ENCODE measurements around the gene MAP2K3. TPM values are rescaled to one million over a fixed set of nuclear protein-coding genes. Genes with fewer than 3 reads are reported as not detected.

MAP2K3 gene
- total and polyA plus RNA-seq, 12 donors: 28.9 to 103 (median 60.4) TPM

DNA sequence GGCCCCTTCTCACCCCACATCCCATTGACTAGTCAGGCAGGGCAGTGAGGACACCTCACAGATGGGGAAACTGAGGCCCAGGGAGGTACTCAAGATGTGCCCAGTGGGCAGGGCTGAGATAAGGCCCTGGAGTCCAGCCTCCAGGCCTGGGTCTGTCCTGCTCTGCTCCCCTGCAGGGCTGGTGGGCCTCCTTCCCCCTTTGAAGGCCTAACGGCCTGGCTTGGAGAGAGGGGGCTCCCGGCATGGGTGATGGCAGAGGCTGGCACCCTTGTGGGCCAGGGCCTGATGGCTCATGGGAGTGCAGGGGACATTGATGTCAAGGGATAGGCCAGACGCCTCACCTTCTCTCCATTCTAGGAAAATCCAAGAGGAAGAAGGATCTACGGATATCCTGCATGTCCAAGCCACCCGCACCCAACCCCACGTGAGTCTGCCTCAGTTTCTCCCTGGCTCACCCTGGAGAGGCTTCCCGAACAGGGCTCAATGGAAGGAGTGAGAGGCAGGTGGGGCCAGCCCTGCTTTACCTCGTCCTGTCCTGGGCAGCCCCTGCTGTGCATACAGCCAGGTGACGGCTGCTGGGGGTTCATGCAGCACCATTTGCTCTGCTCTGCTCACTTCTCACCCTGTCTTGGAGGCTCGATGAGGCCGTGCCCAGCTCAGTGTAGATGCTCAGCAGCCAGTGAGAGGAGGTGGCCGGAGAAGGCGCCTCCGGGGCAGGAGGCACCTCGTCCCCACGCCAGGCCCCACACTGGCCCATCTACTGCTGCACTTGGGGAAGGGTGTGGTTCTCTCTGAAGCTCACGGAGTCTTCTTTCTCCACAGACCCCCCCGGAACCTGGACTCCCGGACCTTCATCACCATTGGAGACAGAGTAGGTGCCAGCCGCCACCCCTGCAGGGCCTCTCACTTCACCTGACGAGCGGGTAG, 13.8 kb downstream of the MAP2K3 start:
- H3K36me3 ChIP-seq: peaks cover 0 to 67% (median 36%) of the 10 kb centered on the region in 9 donors
- DNase-seq (no peak), ATAC-seq (no peak)
- TF ChIP-seq, protein P1, sequence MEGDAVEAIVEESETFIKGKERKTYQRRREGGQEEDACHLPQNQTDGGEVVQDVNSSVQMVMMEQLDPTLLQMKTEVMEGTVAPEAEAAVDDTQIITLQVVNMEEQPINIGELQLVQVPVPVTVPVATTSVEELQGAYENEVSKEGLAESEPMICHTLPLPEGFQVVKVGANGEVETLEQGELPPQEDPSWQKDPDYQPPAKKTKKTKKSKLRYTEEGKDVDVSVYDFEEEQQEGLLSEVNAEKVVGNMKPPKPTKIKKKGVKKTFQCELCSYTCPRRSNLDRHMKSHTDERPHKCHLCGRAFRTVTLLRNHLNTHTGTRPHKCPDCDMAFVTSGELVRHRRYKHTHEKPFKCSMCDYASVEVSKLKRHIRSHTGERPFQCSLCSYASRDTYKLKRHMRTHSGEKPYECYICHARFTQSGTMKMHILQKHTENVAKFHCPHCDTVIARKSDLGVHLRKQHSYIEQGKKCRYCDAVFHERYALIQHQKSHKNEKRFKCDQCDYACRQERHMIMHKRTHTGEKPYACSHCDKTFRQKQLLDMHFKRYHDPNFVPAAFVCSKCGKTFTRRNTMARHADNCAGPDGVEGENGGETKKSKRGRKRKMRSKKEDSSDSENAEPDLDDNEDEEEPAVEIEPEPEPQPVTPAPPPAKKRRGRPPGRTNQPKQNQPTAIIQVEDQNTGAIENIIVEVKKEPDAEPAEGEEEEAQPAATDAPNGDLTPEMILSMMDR (IDR thresholded peaks at IDR 0.05): no peak
- H3K27me3 ChIP-seq: no peaks in the 10 kb centered on the region
- intact Hi-C loops (cut with DNase I): no loop called here
- H3K4me1 ChIP-seq: peaks cover 17 to 47% (median 30%) of the 10 kb centered on the region in 9 donors
- WGBS, 2 donors: 75 to 78% methylated on average over 22 of the region's 22 CpGs
- no peak overlapping the region for H3K27ac ChIP-seq
- no peaks in the 10 kb centered on the region for H3K9me3 ChIP-seq
- H3K4me3 ChIP-seq: no peak overlapping the region

DNA sequence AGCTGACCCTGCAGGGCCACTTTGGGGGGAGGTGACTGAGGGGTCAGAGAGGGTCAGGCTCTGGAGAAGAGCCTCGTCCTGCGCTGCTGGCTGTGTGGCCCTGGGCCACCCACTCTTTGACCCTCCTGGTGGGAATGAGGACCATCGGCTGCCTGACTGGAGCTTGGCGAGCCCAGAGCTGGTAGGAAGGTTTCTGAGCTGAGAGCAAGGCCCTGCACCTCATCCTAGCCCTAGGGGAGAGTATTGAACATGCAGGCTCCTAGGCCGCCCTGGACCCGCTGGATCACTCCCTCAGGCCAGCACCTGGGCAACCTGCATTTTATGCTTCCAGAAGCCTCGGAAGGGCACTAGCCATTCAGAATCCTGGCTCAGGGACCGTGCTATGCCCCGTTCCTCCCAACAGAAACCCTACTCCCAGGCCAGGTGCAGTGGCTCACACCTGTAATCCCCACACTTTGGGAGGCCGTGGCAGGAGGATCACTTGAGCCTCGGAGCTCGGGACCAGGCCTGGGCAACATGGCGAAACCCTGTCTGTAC, 14.5 kb downstream of the MAP2K3 start:
- TF ChIP-seq, protein P1 (IDR thresholded peaks at IDR 0.05): no peak
- no peak overlapping the region for H3K4me3 ChIP-seq
- no peaks in the 10 kb centered on the region for H3K9me3 ChIP-seq
- H3K4me1 ChIP-seq: peaks cover 17 to 46% (median 30%) of the 10 kb centered on the region in 9 donors
- no peak for DNase-seq
- no peak overlapping the region for H3K27ac ChIP-seq
- 57 to 66% methylated on average over 13 of the region's 13 CpGs for WGBS, 2 donors
- no peaks in the 10 kb centered on the region for H3K27me3 ChIP-seq
- peaks cover 6 to 70% (median 43%) of the 10 kb centered on the region in 9 donors for H3K36me3 ChIP-seq
- ATAC-seq: no peak
- intact Hi-C loops (cut with DNase I): no loop called here

DNA sequence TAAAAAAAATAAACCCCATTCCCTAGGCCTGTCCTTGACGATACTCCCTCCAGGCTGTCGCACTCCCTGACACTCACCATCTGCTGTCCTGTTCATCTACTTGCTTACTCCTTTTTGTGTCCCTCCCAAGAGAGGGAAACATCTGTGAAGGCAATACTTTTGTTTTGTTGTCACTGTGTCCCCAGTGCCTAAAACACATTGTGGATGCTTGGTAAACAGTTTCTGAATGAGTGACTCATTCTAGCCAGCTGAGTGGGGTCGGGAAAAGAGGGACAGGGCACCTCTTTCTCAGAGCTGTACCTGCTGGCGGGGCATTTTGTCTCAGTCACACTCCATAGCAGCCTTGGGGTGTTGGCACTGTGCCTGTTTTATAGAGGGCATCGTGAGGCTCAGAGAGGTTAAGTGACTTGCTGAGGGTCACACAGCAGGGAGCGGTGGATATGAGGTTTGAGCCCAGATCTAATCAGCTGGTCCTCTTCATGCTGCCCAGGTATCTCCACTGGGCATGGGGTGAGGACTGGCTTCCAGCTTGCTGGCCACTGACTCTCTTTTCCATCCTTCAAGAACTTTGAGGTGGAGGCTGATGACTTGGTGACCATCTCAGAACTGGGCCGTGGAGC, 15.6 kb downstream of the MAP2K3 start:
- no peak for DNase-seq
- Histone ChIP-seq H3K9me3 (no peaks in the 10 kb centered on the region), H3K36me3 (peaks cover 6 to 79% (median 45%) of the 10 kb centered on the region in 9 donors), H3K4me3 (no peak overlapping the region), H3K27ac (peak overlapping the region in 1 of 10 donors; percentile 4), H3K4me1 (peaks cover 13 to 39% (median 25%) of the 10 kb centered on the region in 9 donors), H3K27me3 (no peaks in the 10 kb centered on the region)
- ATAC-seq: no peak
- intact Hi-C loops (cut with DNase I): no loop called here
- TF ChIP-seq, protein P1 (IDR thresholded peaks at IDR 0.05): no peak
- 51 to 55% methylated on average over 7 of the region's 7 CpGs for WGBS, 2 donors

Data from heart right ventricle (tissue), 16 donors.